HG03520 (cell line): ENCODE measurements around the gene EVI2B.
"Not testable (repeated sequence)": the region's sequence is repeated elsewhere in the genome, so short reads cannot be mapped to it uniquely, and the experiment has no call there.

Experiments used
- ATAC-seq: cut with Tn5 transposase; IDR thresholded peaks from one replicate; pipeline ENCODE4 v1.9.1; 2021; ENCODE audit warnings: mild to moderate bottlenecking, moderate library complexity; ENCODE audit not compliant: unreplicated experiment

Gene EVI2B

GRCh38 chr17:31311526-31311925, 2.3 kb downstream of the EVI2B start:
- no peak for ATAC-seq

- no peak for ATAC-seq
Measured at GRCh38 chr17:31310886-31311285, 3.0 kb downstream of the EVI2B start.

GRCh38 chr17:31310260-31310659, 3.6 kb downstream of the EVI2B start:
- ATAC-seq: no peak

- no peak for ATAC-seq
Measured at GRCh38 chr17:31309556-31309955, 4.3 kb downstream of the EVI2B start.

- no peak for ATAC-seq
Measured at GRCh38 chr17:31308372-31309334, 5.2 kb downstream of the EVI2B start.

- no peak for ATAC-seq
Measured at GRCh38 chr17:31307640-31308039, 6.2 kb downstream of the EVI2B start.

- ATAC-seq: no peak
Measured at GRCh38 chr17:31299624-31300023, 14.2 kb downstream of the EVI2B start.

GRCh38 chr17:31297090-31297489, 16.8 kb downstream of the EVI2B start, which contains the start of gene OMG:
Gene OMG (minus strand): TSS chr17:31297239. CDS start chr17:31296331, 908 bp downstream.
- no peak for ATAC-seq

GRCh38 chr17:31296142-31296541, 17.7 kb downstream of the EVI2B start:
- no peak for ATAC-seq

GRCh38 chr17:31295489-31295871, 18.4 kb downstream of the EVI2B start:
- no peak for ATAC-seq

GRCh38 chr17:31294820-31295488, 18.9 kb downstream of the EVI2B start:
- ATAC-seq: no peak

GRCh38 chr17:31294231-31294630, 19.6 kb downstream of the EVI2B start:
- no peak for ATAC-seq

- no peak for ATAC-seq
Measured at GRCh38 chr17:31293581-31293980, 20.3 kb downstream of the EVI2B start.

- no peak for ATAC-seq
Measured at GRCh38 chr17:31291820-31292219, 22.0 kb downstream of the EVI2B start.

- no peak for ATAC-seq
Measured at GRCh38 chr17:31289790-31290189, 24.1 kb downstream of the EVI2B start.

GRCh38 chr17:31287932-31288331, 25.9 kb downstream of the EVI2B start:
- ATAC-seq: not testable (repeated sequence)

GRCh38 chr17:31286587-31286986, 27.3 kb downstream of the EVI2B start:
- no peak for ATAC-seq

- ATAC-seq: no peak
Measured at GRCh38 chr17:31283841-31284240, 30.0 kb downstream of the EVI2B start.

- ATAC-seq: no peak
Measured at GRCh38 chr17:31281061-31281460, 32.8 kb downstream of the EVI2B start.

GRCh38 chr17:31279401-31279800, 34.5 kb downstream of the EVI2B start:
- no peak for ATAC-seq

GRCh38 chr17:31275116-31275515, 38.7 kb downstream of the EVI2B start:
- no peak for ATAC-seq

- no peak for ATAC-seq
Measured at GRCh38 chr17:31274252-31274651, 39.6 kb downstream of the EVI2B start.
